Measurements from ENCODE around the gene RAB1A. TPM values are rescaled to one million over a fixed set of nuclear protein-coding genes. Genes with fewer than 3 reads are reported as not detected.

Gene RAB1A
- total RNA-seq, 1 donor from 2014 or later = 91.7 TPM

- DNase-seq = no peak
Observed at GRCh38 chr2:65085148-65085547, 44.8 kb downstream of the RAB1A start.

- no peak for DNase-seq
Observed at GRCh38 chr2:65081232-65081685, 48.6 kb downstream of the RAB1A start.

- no peak for DNase-seq
Observed at GRCh38 chr2:65079017-65079416, 50.9 kb downstream of the RAB1A start.

- DNase-seq = no peak
Observed at GRCh38 chr2:65077898-65078297, 52.0 kb downstream of the RAB1A start.

- DNase-seq = no peak
Observed at GRCh38 chr2:65076345-65076710, 53.6 kb downstream of the RAB1A start.

- DNase-seq = no peak
Observed at GRCh38 chr2:65075605-65076344, 54.1 kb downstream of the RAB1A start.

- no peak for DNase-seq
Observed at GRCh38 chr2:65075176-65075575, 54.7 kb downstream of the RAB1A start.

GRCh38 chr2:65073879-65074565 lies 55.9 kb downstream of the RAB1A start:
- DNase-seq = no peak

- no peak for DNase-seq
Observed at GRCh38 chr2:65072181-65072970, 57.5 kb downstream of the RAB1A start.

- no peak for DNase-seq
Observed at GRCh38 chr2:65071499-65072180, 58.3 kb downstream of the RAB1A start.

GRCh38 chr2:65070856-65071255 lies 59.0 kb downstream of the RAB1A start:
- DNase-seq = no peak

GRCh38 chr2:65070172-65070830 lies 59.6 kb downstream of the RAB1A start:
- DNase-seq = no peak

- DNase-seq = no peak
Observed at GRCh38 chr2:65069439-65069824, 60.5 kb downstream of the RAB1A start.

- DNase-seq = no peak
Observed at GRCh38 chr2:65067806-65068553, 61.9 kb downstream of the RAB1A start.

- peak; percentile 68 for DNase-seq
Observed at GRCh38 chr2:65064728-65065552, 65.0 kb downstream of the RAB1A start.

- DNase-seq = no peak
Observed at GRCh38 chr2:65062843-65063825, 66.8 kb downstream of the RAB1A start.

GRCh38 chr2:65061910-65062339 lies 68.0 kb downstream of the RAB1A start:
- DNase-seq = no peak

- DNase-seq = no peak
Observed at GRCh38 chr2:65061146-65061909, 68.6 kb downstream of the RAB1A start.
